HEK293 (cell line): ENCODE data around the gene SAMD4B.

Experiments
- HOXD13 ChIP-seq: sonication (generic); formaldehyde crosslinking; IDR thresholded peaks from 2 replicates; pipeline ENCODE4 v1.8.0; 2022; ENCODE audit warnings: missing genetic modification reagents, borderline replicate concordance
- ZNF558 ChIP-seq: fragments of 450-650 bp; formaldehyde crosslinking; IDR thresholded peaks from 2 replicates; pipeline ENCODE4 v1.5.1; 2016; ENCODE audit warnings: missing biosample characterization, missing genetic modification characterization

- TF ChIP-seq ZNF558 (tag by site-specific recombination) (no peak), HOXD13 (CRISPR knock-in tag) (no peak)
Measured at GRCh38 chr19:39319892-39320248, 22.4 kb upstream of the SAMD4B start.
